ENCODE results near the gene SLC6A18.

DNA sequence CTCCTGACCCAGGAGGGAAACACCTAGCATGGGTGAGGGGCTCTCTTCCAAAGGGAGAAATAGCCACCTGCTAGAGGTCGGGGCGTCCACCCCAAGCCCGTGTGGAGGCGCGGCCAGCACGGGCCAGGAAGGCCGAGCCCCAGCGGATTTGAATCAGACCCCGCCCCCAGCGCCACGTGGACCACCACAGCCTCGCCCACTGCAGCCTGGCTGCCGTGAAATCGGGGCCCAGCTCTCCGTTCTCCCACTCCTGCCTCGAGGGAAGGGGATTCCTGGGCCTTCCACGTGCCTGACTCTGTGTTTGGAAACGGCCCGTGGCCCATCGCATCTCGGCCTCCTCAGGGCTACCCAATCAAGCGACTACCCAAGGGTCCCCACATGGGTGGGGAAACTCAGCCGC lies 31.6 kb downstream of the SLC6A18 start:
- TF ChIP-seq POLR2A (IDR thresholded peaks at IDR 0.05) (no peak), POLR2AphosphoS5 (IDR thresholded peaks at IDR 0.05) (no peak)
- TF ChIP-seq, protein P1, sequence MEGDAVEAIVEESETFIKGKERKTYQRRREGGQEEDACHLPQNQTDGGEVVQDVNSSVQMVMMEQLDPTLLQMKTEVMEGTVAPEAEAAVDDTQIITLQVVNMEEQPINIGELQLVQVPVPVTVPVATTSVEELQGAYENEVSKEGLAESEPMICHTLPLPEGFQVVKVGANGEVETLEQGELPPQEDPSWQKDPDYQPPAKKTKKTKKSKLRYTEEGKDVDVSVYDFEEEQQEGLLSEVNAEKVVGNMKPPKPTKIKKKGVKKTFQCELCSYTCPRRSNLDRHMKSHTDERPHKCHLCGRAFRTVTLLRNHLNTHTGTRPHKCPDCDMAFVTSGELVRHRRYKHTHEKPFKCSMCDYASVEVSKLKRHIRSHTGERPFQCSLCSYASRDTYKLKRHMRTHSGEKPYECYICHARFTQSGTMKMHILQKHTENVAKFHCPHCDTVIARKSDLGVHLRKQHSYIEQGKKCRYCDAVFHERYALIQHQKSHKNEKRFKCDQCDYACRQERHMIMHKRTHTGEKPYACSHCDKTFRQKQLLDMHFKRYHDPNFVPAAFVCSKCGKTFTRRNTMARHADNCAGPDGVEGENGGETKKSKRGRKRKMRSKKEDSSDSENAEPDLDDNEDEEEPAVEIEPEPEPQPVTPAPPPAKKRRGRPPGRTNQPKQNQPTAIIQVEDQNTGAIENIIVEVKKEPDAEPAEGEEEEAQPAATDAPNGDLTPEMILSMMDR (IDR thresholded peaks at IDR 0.05): no peak

All from gastroesophageal sphincter (tissue), 3 donors.